Neural progenitor cell (in vitro differentiated cells): Measurements from ENCODE around the gene CABP4. TPM values are rescaled to one million over a fixed set of nuclear protein-coding genes. Genes with fewer than 3 reads are reported as not detected.
A peak's percentile ranks its signal among the peaks of the same experiment; 100 is the strongest.

Experiments used
- DNase-seq: peaks from one replicate; pipeline ENCODE4 v3.0.0-alpha.2; 2016; ENCODE audit warnings: low spot score
- H2AFZ ChIP-seq: fragments of 200-600 bp; sonication (generic); replicated peaks from 2 replicates; pipeline ENCODE4 v1.6.1; 2016; ENCODE audit warnings: antibody characterized with exemption
- H3F3A ChIP-seq: fragments of 200-600 bp; sonication (generic); 2 replicates; pipeline ENCODE4 v1.6.1; 2016; ENCODE audit warnings: antibody characterized with exemption, low read depth
- H3K27ac ChIP-seq: fragments of 200-600 bp; sonication (generic); 2 replicates; pipeline ENCODE4 v1.5.1; 2016; ENCODE audit warnings: mild to moderate bottlenecking
- H3K27me3 ChIP-seq: fragments of 200-600 bp; sonication (generic); 2 replicates; pipeline ENCODE4 v1.6.1; 2016; ENCODE audit warnings: mild to moderate bottlenecking, moderate library complexity
- H3K36me3 ChIP-seq: fragments of 200-600 bp; sonication (generic); 2 replicates; pipeline ENCODE4 v1.5.1; 2016
- H3K4me1 ChIP-seq: fragments of 200-600 bp; sonication (generic); 2 replicates; pipeline ENCODE4 v1.6.1; 2016; ENCODE audit warnings: mixed run types
- H3K4me2 ChIP-seq: fragments of 200-600 bp; sonication (generic); 2 replicates; pipeline ENCODE4 v1.6.1; 2016
- H3K4me3 ChIP-seq: fragments of 200-600 bp; sonication (generic); 2 replicates; pipeline ENCODE4 v1.5.1; 2016
- H3K79me2 ChIP-seq: fragments of 200-600 bp; sonication (generic); 2 replicates; pipeline ENCODE4 v1.6.1; 2016; ENCODE audit warnings: low read depth
- H3K9ac ChIP-seq: fragments of 200-600 bp; sonication (generic); 2 replicates; pipeline ENCODE4 v1.6.1; 2016
- H3K9me3 ChIP-seq: fragments of 200-600 bp; sonication (generic); 2 replicates; pipeline ENCODE4 v1.5.1; 2016; ENCODE audit warnings: low read depth
- H4K20me1 ChIP-seq: fragments of 200-600 bp; sonication (generic); 2 replicates; pipeline ENCODE4 v1.6.1; 2016; ENCODE audit warnings: low read depth
- H3K27ac Mint-ChIP-seq: 3 replicates; pipeline ENCODE4 v1.8.0; 2021; ENCODE audit warnings: mixed read lengths
- H3K27me3 Mint-ChIP-seq: 2 replicates; pipeline ENCODE4 v1.8.0; 2022; ENCODE audit warnings: low read depth, mild to moderate bottlenecking, inconsistent platforms, moderate library complexity, mixed read lengths; ENCODE audit not compliant: insufficient read depth
- H3K36me3 Mint-ChIP-seq: 3 replicates; pipeline ENCODE4 v1.8.0; 2021; ENCODE audit warnings: mixed read lengths
- H3K4me1 Mint-ChIP-seq: 3 replicates; pipeline ENCODE4 v1.8.0; 2021; ENCODE audit warnings: mixed read lengths
- H3K4me3 Mint-ChIP-seq: 3 replicates; pipeline ENCODE4 v1.8.0; 2021; ENCODE audit warnings: mild to moderate bottlenecking, moderate library complexity, mixed read lengths
- H3K9me3 Mint-ChIP-seq: 3 replicates; pipeline ENCODE4 v1.8.0; 2020; ENCODE audit warnings: mixed read lengths
- EZH2 ChIP-seq: fragments of 200-600 bp; sonication (generic); IDR thresholded peaks from 2 replicates; pipeline ENCODE4 v1.6.1; 2017; ENCODE audit warnings: antibody characterized with exemption, mild to moderate bottlenecking, moderate library complexity
- EZH2phosphoT487 ChIP-seq: fragments of 200-600 bp; sonication (generic); IDR thresholded peaks from 2 replicates; pipeline ENCODE4 v1.6.1; 2017; ENCODE audit warnings: antibody characterized with exemption
- total RNA-seq: library from RNA; depleted of rRNA; stranded (reverse); fragments of >200 nt; gene quantifications from 2 replicates; pipeline ENCODE4 v1.2.3, GENCODE V29; 2015; ENCODE audit warnings: low replicate concordance
- TF ChIP-seq, protein P1 (sequence below): fragments of 200-600 bp; sonication (generic); IDR thresholded peaks from 2 replicates; pipeline ENCODE4 v1.5.1; 2017; ENCODE audit warnings: antibody characterized with exemption, mild to moderate bottlenecking

The CABP4 gene
- total RNA-seq, 1 donor from 2014 or later: not detected

DNA sequence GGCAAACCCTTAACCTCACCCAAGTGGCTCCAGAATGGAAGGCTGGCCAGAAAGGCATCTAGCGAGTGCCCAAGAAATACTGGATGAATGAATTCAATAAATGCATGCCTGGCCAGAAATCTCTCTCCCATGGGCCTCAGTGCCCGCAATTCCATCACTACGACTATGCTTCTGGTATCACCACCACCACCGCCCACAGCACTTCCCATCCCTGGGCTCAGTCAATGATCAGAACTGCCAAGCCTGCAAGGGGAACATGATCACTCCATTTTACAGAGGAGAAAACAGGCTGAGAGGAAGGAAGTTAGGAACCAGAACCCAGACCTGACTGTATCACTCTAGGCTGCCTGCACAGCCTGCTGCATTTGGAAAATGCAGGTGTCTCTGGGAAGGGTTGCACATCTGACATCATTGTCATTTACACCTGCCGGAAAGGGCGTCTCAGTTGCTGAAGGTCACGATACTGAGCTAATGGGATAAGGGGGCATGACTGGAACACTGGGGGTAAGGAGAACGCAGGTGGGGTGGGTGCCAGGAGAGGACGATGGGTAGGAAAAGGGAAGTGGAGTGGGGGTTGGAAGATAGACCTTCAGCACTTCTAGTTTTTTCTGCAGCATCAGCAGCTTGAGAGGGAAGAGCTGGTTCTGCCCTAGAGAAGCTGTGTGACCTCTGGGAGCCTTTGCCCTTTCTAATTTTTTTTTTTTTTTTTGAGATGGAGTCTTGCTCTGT lies 5.9 kb upstream of the CABP4 start:
- no peak for DNase-seq
- Mint-ChIP-seq H3K9me3 (no peaks in the 10 kb centered on the region), H3K4me1 (peaks cover 25% of the 10 kb centered on the region), H3K36me3 (no peaks in the 10 kb centered on the region), H3K27ac (peak overlapping the region; percentile 54), H3K4me3 (no peak overlapping the region), H3K27me3 (peaks cover 6% of the 10 kb centered on the region)
- Histone ChIP-seq H3K27ac (no peak overlapping the region), H3K9ac (no peak overlapping the region), H3F3A (peaks cover 3% of the 10 kb centered on the region), H3K4me2 (no peak overlapping the region), H3K9me3 (no peaks in the 10 kb centered on the region), H3K4me3 (no peak overlapping the region), H3K27me3 (no peaks in the 10 kb centered on the region), H4K20me1 (no peaks in the 10 kb centered on the region), H3K36me3 (no peaks in the 10 kb centered on the region), H3K4me1 (no peaks in the 10 kb centered on the region), H3K79me2 (no peaks in the 10 kb centered on the region), H2AFZ (no peak overlapping the region)
- TF ChIP-seq, protein P1, sequence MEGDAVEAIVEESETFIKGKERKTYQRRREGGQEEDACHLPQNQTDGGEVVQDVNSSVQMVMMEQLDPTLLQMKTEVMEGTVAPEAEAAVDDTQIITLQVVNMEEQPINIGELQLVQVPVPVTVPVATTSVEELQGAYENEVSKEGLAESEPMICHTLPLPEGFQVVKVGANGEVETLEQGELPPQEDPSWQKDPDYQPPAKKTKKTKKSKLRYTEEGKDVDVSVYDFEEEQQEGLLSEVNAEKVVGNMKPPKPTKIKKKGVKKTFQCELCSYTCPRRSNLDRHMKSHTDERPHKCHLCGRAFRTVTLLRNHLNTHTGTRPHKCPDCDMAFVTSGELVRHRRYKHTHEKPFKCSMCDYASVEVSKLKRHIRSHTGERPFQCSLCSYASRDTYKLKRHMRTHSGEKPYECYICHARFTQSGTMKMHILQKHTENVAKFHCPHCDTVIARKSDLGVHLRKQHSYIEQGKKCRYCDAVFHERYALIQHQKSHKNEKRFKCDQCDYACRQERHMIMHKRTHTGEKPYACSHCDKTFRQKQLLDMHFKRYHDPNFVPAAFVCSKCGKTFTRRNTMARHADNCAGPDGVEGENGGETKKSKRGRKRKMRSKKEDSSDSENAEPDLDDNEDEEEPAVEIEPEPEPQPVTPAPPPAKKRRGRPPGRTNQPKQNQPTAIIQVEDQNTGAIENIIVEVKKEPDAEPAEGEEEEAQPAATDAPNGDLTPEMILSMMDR: no peak
- TF ChIP-seq EZH2: no peak
- TF ChIP-seq EZH2phosphoT487: no peak

DNA sequence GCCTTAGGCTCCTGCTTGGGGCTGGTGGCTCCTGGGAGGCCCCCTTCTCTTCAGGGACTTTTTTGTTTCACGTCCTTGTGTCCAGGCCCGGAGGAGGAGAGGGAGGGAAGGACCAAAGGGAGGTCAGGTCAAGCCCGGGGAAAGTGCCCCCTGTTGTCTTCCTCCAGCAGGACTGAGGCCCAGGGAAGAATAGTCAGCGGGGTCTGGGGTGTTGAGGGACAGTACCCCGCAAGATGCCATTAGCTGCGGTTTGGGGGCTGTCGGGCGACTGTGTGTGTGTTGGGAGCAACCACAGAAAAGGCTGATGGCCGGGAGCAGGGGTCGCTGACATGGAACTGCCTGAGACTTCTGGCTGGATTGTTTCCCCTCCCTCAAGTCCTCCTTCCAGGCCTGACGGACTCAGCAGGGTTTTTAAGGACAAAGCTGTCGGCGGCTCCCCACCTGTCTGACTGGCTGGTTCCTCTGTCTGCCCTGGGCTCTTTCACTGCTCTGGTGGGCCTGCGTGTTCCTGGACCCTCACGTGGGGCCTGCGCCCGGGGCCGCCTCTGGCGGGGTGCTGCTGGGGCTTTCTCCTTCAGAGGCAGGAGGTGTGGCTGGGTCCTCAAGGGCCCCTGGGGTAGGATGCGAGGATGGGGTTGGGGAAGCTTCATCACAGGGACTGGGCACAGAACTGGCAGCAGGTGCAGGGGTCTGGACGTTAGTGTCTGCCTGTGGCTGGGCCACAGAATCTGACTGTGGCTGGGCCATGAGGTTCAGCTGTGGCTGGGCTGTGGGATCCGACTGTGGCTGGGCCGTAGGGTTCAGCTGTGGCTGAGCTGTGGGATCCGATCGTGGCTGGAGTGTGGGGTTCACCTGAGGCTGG lies 4.1 kb upstream of the CABP4 start:
- Histone ChIP-seq H3K9ac (no peak overlapping the region), H3K4me2 (no peak overlapping the region), H3K9me3 (no peaks in the 10 kb centered on the region), H3K27me3 (no peaks in the 10 kb centered on the region), H3F3A (no peaks in the 10 kb centered on the region), H3K36me3 (no peaks in the 10 kb centered on the region), H3K27ac (no peak overlapping the region), H4K20me1 (no peaks in the 10 kb centered on the region), H3K4me1 (no peaks in the 10 kb centered on the region), H3K4me3 (no peak overlapping the region), H2AFZ (no peak overlapping the region), H3K79me2 (no peaks in the 10 kb centered on the region)
- H3K27me3 Mint-ChIP-seq: peaks cover 6% of the 10 kb centered on the region
- no peaks in the 10 kb centered on the region for H3K9me3 Mint-ChIP-seq
- DNase-seq: peak; percentile 35
- H3K4me3 Mint-ChIP-seq: no peak overlapping the region
- H3K27ac Mint-ChIP-seq: peak overlapping the region; percentile 96
- no peaks in the 10 kb centered on the region for H3K36me3 Mint-ChIP-seq
- peaks cover 20% of the 10 kb centered on the region for H3K4me1 Mint-ChIP-seq
- TF ChIP-seq, protein P1: no peak
- TF ChIP-seq EZH2phosphoT487 (no peak), EZH2 (no peak)

DNA sequence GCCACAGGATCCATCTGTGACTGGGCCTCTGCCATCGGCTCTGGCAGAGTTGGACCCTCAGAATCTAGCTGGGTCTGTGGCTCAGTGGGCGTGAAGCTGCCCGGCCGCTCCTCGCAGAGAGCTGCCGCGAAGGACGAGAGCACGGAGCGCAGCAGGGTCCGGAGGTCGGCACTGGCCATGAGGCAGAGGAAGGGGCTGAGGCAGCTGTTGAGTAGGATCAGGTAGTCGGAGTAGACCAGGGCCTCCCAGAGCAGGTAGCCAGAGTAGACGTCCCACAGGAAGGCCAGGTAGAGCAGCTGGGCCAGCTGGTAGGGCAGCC lies 3.5 kb upstream of the CABP4 start:
- Mint-ChIP-seq H3K4me3 (no peak overlapping the region), H3K27me3 (peaks cover 6% of the 10 kb centered on the region), H3K9me3 (no peaks in the 10 kb centered on the region), H3K36me3 (no peaks in the 10 kb centered on the region), H3K4me1 (peaks cover 20% of the 10 kb centered on the region), H3K27ac (peak overlapping the region; percentile 96)
- H3K9me3 ChIP-seq: no peaks in the 10 kb centered on the region
- H4K20me1 ChIP-seq: no peaks in the 10 kb centered on the region
- no peaks in the 10 kb centered on the region for H3K27me3 ChIP-seq
- no peaks in the 10 kb centered on the region for H3K4me1 ChIP-seq
- H2AFZ ChIP-seq: no peak overlapping the region
- no peak for TF ChIP-seq EZH2
- no peak for TF ChIP-seq EZH2phosphoT487
- TF ChIP-seq, protein P1: no peak
- H3K36me3 ChIP-seq: no peaks in the 10 kb centered on the region
- H3K4me2 ChIP-seq: no peak overlapping the region
- H3K79me2 ChIP-seq: no peaks in the 10 kb centered on the region
- H3K9ac ChIP-seq: no peak overlapping the region
- H3K27ac ChIP-seq: no peak overlapping the region
- H3K4me3 ChIP-seq: no peak overlapping the region
- H3F3A ChIP-seq: no peaks in the 10 kb centered on the region
- no peak for DNase-seq
